PFSK-1 (cell line): Measurements from ENCODE around the gene NCEH1.

Experiments used
- FOXP2 ChIP-seq: optimal IDR thresholded peaks from 2 replicates; pipeline ENCODE3; 2011; ENCODE audit warnings: borderline replicate concordance, control low read depth, inconsistent platforms; ENCODE audit not compliant: insufficient read depth; ENCODE audit errors: extremely low read length, extremely low read depth
- POLR2AphosphoS5 ChIP-seq: IDR thresholded peaks from 2 replicates; pipeline ENCODE4 v1.6.1; 2012; ENCODE audit warnings: low read depth, mild to moderate bottlenecking, control low read depth, low read length, moderate library complexity
- SIN3A ChIP-seq: IDR thresholded peaks from 2 replicates; pipeline ENCODE4 v1.6.1; 2012; ENCODE audit warnings: mild to moderate bottlenecking, low read length, moderate library complexity, borderline replicate concordance; ENCODE audit not compliant: insufficient read depth
- TAF1 ChIP-seq: IDR thresholded peaks from 2 replicates; pipeline ENCODE4 v1.6.1; 2012; ENCODE audit warnings: low read length, control low read depth, borderline replicate concordance; ENCODE audit not compliant: insufficient read depth
- TF ChIP-seq, protein P1 (sequence below), 2 experiments: IDR thresholded peaks; 2 replicates each; pipeline versions ENCODE4 v1.6.1 to v1.8.0; 2011 to 2012; ENCODE audit warnings: low read depth in 2 of 2, low read length in 2 of 2, control low read depth in 1 of 2, inconsistent platforms in 1 of 2, mild to moderate bottlenecking in 1 of 2, moderate library complexity in 1 of 2; ENCODE audit not compliant: insufficient read depth in 1 of 2

- TF ChIP-seq, protein P1, sequence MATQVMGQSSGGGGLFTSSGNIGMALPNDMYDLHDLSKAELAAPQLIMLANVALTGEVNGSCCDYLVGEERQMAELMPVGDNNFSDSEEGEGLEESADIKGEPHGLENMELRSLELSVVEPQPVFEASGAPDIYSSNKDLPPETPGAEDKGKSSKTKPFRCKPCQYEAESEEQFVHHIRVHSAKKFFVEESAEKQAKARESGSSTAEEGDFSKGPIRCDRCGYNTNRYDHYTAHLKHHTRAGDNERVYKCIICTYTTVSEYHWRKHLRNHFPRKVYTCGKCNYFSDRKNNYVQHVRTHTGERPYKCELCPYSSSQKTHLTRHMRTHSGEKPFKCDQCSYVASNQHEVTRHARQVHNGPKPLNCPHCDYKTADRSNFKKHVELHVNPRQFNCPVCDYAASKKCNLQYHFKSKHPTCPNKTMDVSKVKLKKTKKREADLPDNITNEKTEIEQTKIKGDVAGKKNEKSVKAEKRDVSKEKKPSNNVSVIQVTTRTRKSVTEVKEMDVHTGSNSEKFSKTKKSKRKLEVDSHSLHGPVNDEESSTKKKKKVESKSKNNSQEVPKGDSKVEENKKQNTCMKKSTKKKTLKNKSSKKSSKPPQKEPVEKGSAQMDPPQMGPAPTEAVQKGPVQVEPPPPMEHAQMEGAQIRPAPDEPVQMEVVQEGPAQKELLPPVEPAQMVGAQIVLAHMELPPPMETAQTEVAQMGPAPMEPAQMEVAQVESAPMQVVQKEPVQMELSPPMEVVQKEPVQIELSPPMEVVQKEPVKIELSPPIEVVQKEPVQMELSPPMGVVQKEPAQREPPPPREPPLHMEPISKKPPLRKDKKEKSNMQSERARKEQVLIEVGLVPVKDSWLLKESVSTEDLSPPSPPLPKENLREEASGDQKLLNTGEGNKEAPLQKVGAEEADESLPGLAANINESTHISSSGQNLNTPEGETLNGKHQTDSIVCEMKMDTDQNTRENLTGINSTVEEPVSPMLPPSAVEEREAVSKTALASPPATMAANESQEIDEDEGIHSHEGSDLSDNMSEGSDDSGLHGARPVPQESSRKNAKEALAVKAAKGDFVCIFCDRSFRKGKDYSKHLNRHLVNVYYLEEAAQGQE (IDR thresholded peaks at IDR 0.05; ENCODE audit: insufficient read depth in 1 of 2, low read depth in 2 of 2, low read length in 2 of 2), result no peak
- TF ChIP-seq TAF1, result no peak
- TF ChIP-seq POLR2AphosphoS5, result no peak
- no peak for TF ChIP-seq SIN3A
- TF ChIP-seq FOXP2, result no peak
Observed at GRCh38 chr3:172713316-172713715, 2.4 kb upstream of the NCEH1 start.
